Spleen (tissue), 11 donors: ENCODE results near the gene CHRNE. TPM values are rescaled to one million over a fixed set of nuclear protein-coding genes. Genes with fewer than 3 reads are reported as not detected.

Source experiments
- DNase-seq: peaks from one replicate; pipeline ENCODE4 v3.0.0-alpha.2; 2020
- H3K27ac ChIP-seq, 8 donors: fragments of 200-600 bp; sonication (generic) in 7 of 8; 1 replicate in 4 of 8; 2 replicates in 4 of 8; pipeline versions ENCODE4 v1.5.0 to v1.8.0; 2016 to 2021; ENCODE audit warnings: inconsistent platforms in 4 of 8, mild to moderate bottlenecking in 4 of 8, moderate library complexity in 1 of 8
- H3K27me3 ChIP-seq, 7 donors: fragments of 200-600 bp; sonication (generic) in 6 of 7; replicated peaks in 1 of 7; 1 replicate in 4 of 7; 2 replicates in 3 of 7; pipeline versions ENCODE4 v1.5.0 to v1.8.0; 2016 to 2021; ENCODE audit warnings: inconsistent platforms in 3 of 7, mild to moderate bottlenecking in 1 of 7
- H3K36me3 ChIP-seq, 6 donors: fragments of 200-600 bp; sonication (generic) in 5 of 6; 1 replicate in 4 of 6; 2 replicates in 2 of 6; pipeline versions ENCODE4 v1.5.0 to v1.8.0; 2016 to 2021; ENCODE audit warnings: inconsistent platforms in 2 of 6
- H3K4me1 ChIP-seq, 6 donors: fragments of 200-600 bp; sonication (generic) in 5 of 6; 1 replicate in 3 of 6; 2 replicates in 3 of 6; pipeline versions ENCODE4 v1.5.0 to v1.8.0; 2016 to 2021; ENCODE audit warnings: inconsistent platforms in 3 of 6
- H3K4me3 ChIP-seq, 8 donors: fragments of 200-600 bp; sonication (generic) in 7 of 8; 1 replicate in 4 of 8; 2 replicates in 4 of 8; pipeline versions ENCODE4 v1.5.0 to v1.8.0; 2016 to 2021; ENCODE audit warnings: inconsistent platforms in 4 of 8, mild to moderate bottlenecking in 4 of 8, moderate library complexity in 2 of 8
- H3K9me3 ChIP-seq, 8 donors: fragments of 200-600 bp; sonication (generic) in 7 of 8; 1 replicate in 4 of 8; 2 replicates in 4 of 8; pipeline versions ENCODE4 v1.5.0 to v1.8.0; 2016 to 2021; ENCODE audit warnings: inconsistent platforms in 4 of 8
- CTCF ChIP-seq, 11 experiments: fragments of 200-600 bp in 7 of 11; fragments of 450-650 bp in 4 of 11; sonication (generic) in 4 of 11; IDR thresholded peaks in 8 of 11; conservative IDR thresholded peaks in 3 of 11; 1 replicate in 7 of 11; 2 replicates in 4 of 11; pipeline versions ENCODE4 v1.4.0 to v1.8.0; 2016 to 2021; ENCODE audit warnings: antibody characterized with exemption in 11 of 11, inconsistent platforms in 4 of 11, mild to moderate bottlenecking in 1 of 11
- POLR2A ChIP-seq, 3 donors: fragments of 450-650 bp; IDR thresholded peaks; one replicate each; pipeline ENCODE4 v1.5.1; 2017; ENCODE audit warnings: antibody characterized with exemption in 3 of 3, mild to moderate bottlenecking in 1 of 3
- POLR2AphosphoS5 ChIP-seq, 3 donors: sonication (generic); formaldehyde crosslinking; IDR thresholded peaks; one replicate each; pipeline ENCODE4 v1.5.1; 2017; ENCODE audit warnings: antibody characterized with exemption in 3 of 3
- WGBS, 5 donors: extraction: QIAGEN DNeasy Blood & Tissue Kit in 3 of 5; methylation state at CpG; one replicate each; pipeline versions ENCODE4 v1.1.5 to v1.1.7; 2013 to 2018; 5-methylcytosine and 5-hydroxymethylcytosine counted together
- intact Hi-C: fragments of 100-400 bp; cut with DNase I; formaldehyde crosslinking; loops from one replicate; pipeline ENCODE4 v1.15.0; 2023; ENCODE audit warnings: low total_unique reads
- polyA plus RNA-seq, 3 donors: library from polyadenylated mRNA; stranded (reverse); fragments of 200-250 nt; gene quantifications; one replicate each; pipeline ENCODE4 v1.2.1, GENCODE V29; 2013
- total RNA-seq, 7 donors: library from RNA; depleted of rRNA in 3 of 7; stranded (reverse); fragments of >200 nt in 3 of 7; fragmentation: NEBNext Ultra II Directional in 4 of 7; extraction: Animal tissue kit (Norgen Biotek cat#: 25700) in 4 of 7; gene quantifications; one replicate each; pipeline versions ENCODE4 v1.1.0 to v1.2.1, GENCODE V29; 2016 to 2021
- donor health status: healthy with polysubstance abuse.
- donor health status: DM: no; HTN: no; CAD: no; lungs with moderate emphysema.
- donor health status: DM: no; HTN: no; CAD: no.
- donor health status: Bipolar disorder and iron deficiency.
- donor health status: healthy.
- donor health status: DM: no; HTN: no; CAD: no.
- donor health status: DM: yes; HTN: yes; CAD: no.

CHRNE gene
- total and polyA plus RNA-seq, 10 donors = 0.33 to 3.0 (median 1.3) TPM

GRCh38 chr17:4852567-4853207 is 50.2 kb downstream of the CHRNE start:
- Histone ChIP-seq H3K27ac (no peak overlapping the region), H3K4me3 (no peak overlapping the region), H3K9me3 (no peaks in the 10 kb centered on the region), H3K4me1 (peaks cover 2 to 66% (median 25%) of the 10 kb centered on the region in 6 donors), H3K36me3 (peaks cover 0 to 20% (median 0%) of the 10 kb centered on the region in 6 donors), H3K27me3 (no peaks in the 10 kb centered on the region)
- no peak for DNase-seq
- TF ChIP-seq POLR2A (IDR thresholded peaks at IDR 0.05) = no peak
- intact Hi-C loops = no loop called here

GRCh38 chr17:4851084-4851483 is 51.8 kb downstream of the CHRNE start:
- Histone ChIP-seq H3K27ac (no peak overlapping the region), H3K4me1 (peaks cover 0 to 66% (median 23%) of the 10 kb centered on the region in 6 donors), H3K4me3 (no peak overlapping the region), H3K27me3 (no peaks in the 10 kb centered on the region), H3K36me3 (peaks cover 0 to 20% (median 0%) of the 10 kb centered on the region in 6 donors), H3K9me3 (no peaks in the 10 kb centered on the region)
- 70 to 89% (median 84%) methylated on average over 3 of the region's 3 CpGs for WGBS, 5 donors
- DNase-seq = no peak
- TF ChIP-seq POLR2AphosphoS5 (IDR thresholded peaks at IDR 0.05) (no peak), POLR2A (IDR thresholded peaks at IDR 0.05) (no peak), CTCF (IDR thresholded peaks at IDR 0.05 in 8 of 11, conservative IDR thresholded peaks at IDR 0.05 in 3 of 11) (no peak)
- intact Hi-C loops = no loop called here

- no peak overlapping the region for H3K4me3 ChIP-seq
- H3K27ac ChIP-seq = no peak overlapping the region
- DNase-seq = no peak
- H3K36me3 ChIP-seq = peaks cover 0 to 20% (median 0%) of the 10 kb centered on the region in 6 donors
- no peaks in the 10 kb centered on the region for H3K27me3 ChIP-seq
- H3K9me3 ChIP-seq = no peaks in the 10 kb centered on the region
- peaks cover 0 to 71% (median 26%) of the 10 kb centered on the region in 6 donors for H3K4me1 ChIP-seq
- no peak for TF ChIP-seq POLR2AphosphoS5 (IDR thresholded peaks at IDR 0.05)
- no peak for TF ChIP-seq CTCF (IDR thresholded peaks at IDR 0.05 in 8 of 11, conservative IDR thresholded peaks at IDR 0.05 in 3 of 11)
- no peak for TF ChIP-seq POLR2A (IDR thresholded peaks at IDR 0.05)
- intact Hi-C loops = no loop called here
- WGBS, 5 donors = 62 to 92% (median 73%) methylated on average over 2 of the region's 2 CpGs
Observed at GRCh38 chr17:4850246-4850645, 52.7 kb downstream of the CHRNE start.

GRCh38 chr17:4849011-4849536 is 53.8 kb downstream of the CHRNE start:
- no peak for DNase-seq
- Histone ChIP-seq H3K4me1 (peaks cover 0 to 83% (median 31%) of the 10 kb centered on the region in 6 donors), H3K4me3 (no peak overlapping the region), H3K9me3 (no peaks in the 10 kb centered on the region), H3K27me3 (no peaks in the 10 kb centered on the region), H3K36me3 (peaks cover 0 to 12% (median 0%) of the 10 kb centered on the region in 6 donors), H3K27ac (no peak overlapping the region)
- TF ChIP-seq CTCF (IDR thresholded peaks at IDR 0.05 in 8 of 11, conservative IDR thresholded peaks at IDR 0.05 in 3 of 11) (no peak), POLR2AphosphoS5 (IDR thresholded peaks at IDR 0.05) (no peak), POLR2A (IDR thresholded peaks at IDR 0.05) (no peak)
- 79 to 97% (median 93%) methylated on average over 5 of the region's 5 CpGs for WGBS, 5 donors
- intact Hi-C loops = no loop called here

Other genes with a start within 250 kb of the CHRNE start
- gene PELP1, start 199.0 kb downstream of the CHRNE start, total RNA-seq = 10 to 100 TPM; 21.7 to 67.6 (median 43.9) TPM
- gene PELP1, start 199.0 kb downstream of the CHRNE start, polyA plus RNA-seq = 10 to 100 TPM; 15.7 to 34.9 (median 25.8) TPM
- gene ARRB2, start 192.5 kb downstream of the CHRNE start, total RNA-seq = 100 to 1,000 TPM; 117 to 416 (median 226) TPM
- 100 to 1,000 TPM in 2 of 3 donors, 10 to 100 TPM in 1; 61.4 to 127 (median 120) TPM for gene ARRB2, start 192.5 kb downstream of the CHRNE start, polyA plus RNA-seq
- gene MED11, start 171.7 kb downstream of the CHRNE start, total RNA-seq = 10 to 100 TPM; 17.1 to 42.7 (median 22.3) TPM
- 10 to 100 TPM; 42.9 to 47.1 (median 43.8) TPM for gene MED11, start 171.7 kb downstream of the CHRNE start, polyA plus RNA-seq
- 10 to 100 TPM in 1 of 7 donors, 1 to 10 TPM in 6; 3.8 to 11.5 (median 5.2) TPM for gene ZMYND15, start 163.3 kb downstream of the CHRNE start, total RNA-seq
- gene ZMYND15, start 163.3 kb downstream of the CHRNE start, polyA plus RNA-seq = 1 to 10 TPM; 1.8 to 3.1 (median 2.2) TPM
- 100 to 1,000 TPM in 1 of 7 donors, 10 to 100 TPM in 6; 45.5 to 104 (median 70.5) TPM for gene CXCL16, start 163.2 kb downstream of the CHRNE start, total RNA-seq
- 10 to 100 TPM; 11.5 to 29.0 (median 17.2) TPM for gene CXCL16, start 163.2 kb downstream of the CHRNE start, polyA plus RNA-seq
- gene TM4SF5, start 131.2 kb downstream of the CHRNE start, total RNA-seq = not detected
- not detected for gene TM4SF5, start 131.2 kb downstream of the CHRNE start, polyA plus RNA-seq
- gene VMO1, start 116.7 kb downstream of the CHRNE start, total RNA-seq = 10 to 100 TPM in 5 of 7 donors, 1 to 10 TPM in 2; 5.8 to 74.3 (median 16.5) TPM
- gene VMO1, start 116.7 kb downstream of the CHRNE start, polyA plus RNA-seq = 10 to 100 TPM in 1 of 3 donors, 1 to 10 TPM in 2; 5.0 to 10.9 (median 8.4) TPM
- gene GLTPD2, start 114.1 kb downstream of the CHRNE start, total RNA-seq = not detected
- under 1 TPM in 1 of 3 donors, not detected in 2; 0.06 TPM for gene GLTPD2, start 114.1 kb downstream of the CHRNE start, polyA plus RNA-seq
- 100 to 1,000 TPM in 1 of 7 donors, 10 to 100 TPM in 6; 72.9 to 143 (median 84.0) TPM for gene PSMB6, start 106.9 kb downstream of the CHRNE start, total RNA-seq
- 100 to 1,000 TPM; 106 to 161 (median 124) TPM for gene PSMB6, start 106.9 kb downstream of the CHRNE start, polyA plus RNA-seq
- 10 to 100 TPM; 19.5 to 42.0 (median 37.4) TPM for gene PLD2, start 95.9 kb downstream of the CHRNE start, total RNA-seq
- gene PLD2, start 95.9 kb downstream of the CHRNE start, polyA plus RNA-seq = 10 to 100 TPM in 2 of 3 donors, 1 to 10 TPM in 1; 6.0 to 14.1 (median 13.6) TPM
- gene MINK1, start 69.8 kb downstream of the CHRNE start, total RNA-seq = 100 to 1,000 TPM in 3 of 7 donors, 10 to 100 TPM in 4; 59.9 to 129 (median 92.2) TPM
- gene MINK1, start 69.8 kb downstream of the CHRNE start, polyA plus RNA-seq = 10 to 100 TPM; 15.9 to 52.4 (median 28.4) TPM
- gene C17orf107, start 3.6 kb downstream of the CHRNE start, total RNA-seq = 1 to 10 TPM; 1.6 to 4.1 (median 2.6) TPM
- under 1 TPM; 0.15 to 0.70 (median 0.26) TPM for gene C17orf107, start 3.6 kb downstream of the CHRNE start, polyA plus RNA-seq
- gene GP1BA, start 29.2 kb upstream of the CHRNE start, total RNA-seq = 1 to 10 TPM; 1.8 to 6.1 (median 3.0) TPM
- gene GP1BA, start 29.2 kb upstream of the CHRNE start, polyA plus RNA-seq = 1 to 10 TPM; 2.0 to 2.9 (median 2.8) TPM
- 10 to 100 TPM; 37.2 to 61.0 (median 42.9) TPM for gene SLC25A11, start 36.9 kb upstream of the CHRNE start, total RNA-seq
- gene SLC25A11, start 36.9 kb upstream of the CHRNE start, polyA plus RNA-seq = 10 to 100 TPM; 22.1 to 52.6 (median 32.3) TPM
- 100 to 1,000 TPM in 1 of 7 donors, 10 to 100 TPM in 6; 57.6 to 109 (median 78.6) TPM for gene RNF167, start 37.2 kb upstream of the CHRNE start, total RNA-seq
- 100 to 1,000 TPM in 2 of 3 donors, 10 to 100 TPM in 1; 96.4 to 146 (median 129) TPM for gene RNF167, start 37.2 kb upstream of the CHRNE start, polyA plus RNA-seq
- gene PFN1, start 45.4 kb upstream of the CHRNE start, total RNA-seq = 1,000 to 10,000 TPM in 1 of 7 donors, 100 to 1,000 TPM in 6; 605 to 1,090 (median 842) TPM
- 1,000 to 10,000 TPM in 1 of 3 donors, 100 to 1,000 TPM in 2; 663 to 1,039 (median 970) TPM for gene PFN1, start 45.4 kb upstream of the CHRNE start, polyA plus RNA-seq
- 10 to 100 TPM in 2 of 7 donors, 1 to 10 TPM in 5; 3.1 to 16.0 (median 8.8) TPM for gene ENO3, start 48.0 kb upstream of the CHRNE start, total RNA-seq
- 10 to 100 TPM; 13.8 to 23.4 (median 15.4) TPM for gene ENO3, start 48.0 kb upstream of the CHRNE start, polyA plus RNA-seq
- gene SPAG7, start 64.7 kb upstream of the CHRNE start, total RNA-seq = 10 to 100 TPM; 34.8 to 62.3 (median 47.8) TPM
- 10 to 100 TPM; 73.6 to 89.1 (median 87.9) TPM for gene SPAG7, start 64.7 kb upstream of the CHRNE start, polyA plus RNA-seq
- gene CAMTA2, start 84.6 kb upstream of the CHRNE start, total RNA-seq = 10 to 100 TPM; 36.6 to 78.0 (median 51.0) TPM
- 10 to 100 TPM; 21.3 to 79.8 (median 45.2) TPM for gene CAMTA2, start 84.6 kb upstream of the CHRNE start, polyA plus RNA-seq
- 1 to 10 TPM; 1.1 to 2.1 (median 1.6) TPM for gene INCA1, start 94.4 kb upstream of the CHRNE start, total RNA-seq
- 1 to 10 TPM; 2.4 to 5.8 (median 3.2) TPM for gene INCA1, start 94.4 kb upstream of the CHRNE start, polyA plus RNA-seq
- 100 to 1,000 TPM in 2 of 7 donors, 10 to 100 TPM in 5; 47.5 to 141 (median 79.7) TPM for gene KIF1C, start 94.9 kb upstream of the CHRNE start, total RNA-seq
- gene KIF1C, start 94.9 kb upstream of the CHRNE start, polyA plus RNA-seq = 10 to 100 TPM; 11.9 to 41.4 (median 12.0) TPM
- 1 to 10 TPM in 1 of 7 donors, under 1 TPM in 6; 0.34 to 2.0 (median 0.72) TPM for gene SLC52A1, start 132.3 kb upstream of the CHRNE start, total RNA-seq
- gene SLC52A1, start 132.3 kb upstream of the CHRNE start, polyA plus RNA-seq = under 1 TPM; 0.06 to 0.19 (median 0.11) TPM
- 10 to 100 TPM in 2 of 7 donors, 1 to 10 TPM in 5; 6.4 to 10.4 (median 9.0) TPM for gene ZFP3, start 175.4 kb upstream of the CHRNE start, total RNA-seq
- 1 to 10 TPM; 2.8 to 3.6 (median 3.2) TPM for gene ZFP3, start 175.4 kb upstream of the CHRNE start, polyA plus RNA-seq
- 10 to 100 TPM in 4 of 7 donors, 1 to 10 TPM in 3; 5.6 to 11.4 (median 10.6) TPM for gene ZNF232, start 208.8 kb upstream of the CHRNE start, total RNA-seq
- gene ZNF232, start 208.8 kb upstream of the CHRNE start, polyA plus RNA-seq = 10 to 100 TPM in 1 of 3 donors, 1 to 10 TPM in 2; 8.1 to 10.3 (median 9.0) TPM
- under 1 TPM in 6 of 7 donors, not detected in 1; 0.09 to 0.37 (median 0.24) TPM for gene USP6, start 212.9 kb upstream of the CHRNE start, total RNA-seq
- gene USP6, start 212.9 kb upstream of the CHRNE start, polyA plus RNA-seq = under 1 TPM; 0.03 to 0.09 (median 0.08) TPM